Activated naive CD8-positive, alpha-beta T cell (primary cell): ENCODE data around the gene GPD2.

Source experiments
- H3K27ac Mint-ChIP-seq: one replicate; pipeline ENCODE4 v1.8.0; 2021; ENCODE audit warnings: mixed read lengths
- H3K27me3 Mint-ChIP-seq: one replicate; pipeline ENCODE4 v1.8.0; 2021; ENCODE audit warnings: mixed read lengths
- H3K36me3 Mint-ChIP-seq: one replicate; pipeline ENCODE4 v1.8.0; 2021; ENCODE audit warnings: mixed read lengths
- H3K4me1 Mint-ChIP-seq: one replicate; pipeline ENCODE4 v1.8.0; 2021; ENCODE audit warnings: low read depth, mixed read lengths
- H3K4me3 Mint-ChIP-seq: one replicate; pipeline ENCODE4 v1.8.0; 2021; ENCODE audit warnings: mild to moderate bottlenecking, mixed read lengths
- H3K9me3 Mint-ChIP-seq: one replicate; pipeline ENCODE4 v1.8.0; 2021; ENCODE audit warnings: low read depth, mixed read lengths

GPD2 gene

DNA sequence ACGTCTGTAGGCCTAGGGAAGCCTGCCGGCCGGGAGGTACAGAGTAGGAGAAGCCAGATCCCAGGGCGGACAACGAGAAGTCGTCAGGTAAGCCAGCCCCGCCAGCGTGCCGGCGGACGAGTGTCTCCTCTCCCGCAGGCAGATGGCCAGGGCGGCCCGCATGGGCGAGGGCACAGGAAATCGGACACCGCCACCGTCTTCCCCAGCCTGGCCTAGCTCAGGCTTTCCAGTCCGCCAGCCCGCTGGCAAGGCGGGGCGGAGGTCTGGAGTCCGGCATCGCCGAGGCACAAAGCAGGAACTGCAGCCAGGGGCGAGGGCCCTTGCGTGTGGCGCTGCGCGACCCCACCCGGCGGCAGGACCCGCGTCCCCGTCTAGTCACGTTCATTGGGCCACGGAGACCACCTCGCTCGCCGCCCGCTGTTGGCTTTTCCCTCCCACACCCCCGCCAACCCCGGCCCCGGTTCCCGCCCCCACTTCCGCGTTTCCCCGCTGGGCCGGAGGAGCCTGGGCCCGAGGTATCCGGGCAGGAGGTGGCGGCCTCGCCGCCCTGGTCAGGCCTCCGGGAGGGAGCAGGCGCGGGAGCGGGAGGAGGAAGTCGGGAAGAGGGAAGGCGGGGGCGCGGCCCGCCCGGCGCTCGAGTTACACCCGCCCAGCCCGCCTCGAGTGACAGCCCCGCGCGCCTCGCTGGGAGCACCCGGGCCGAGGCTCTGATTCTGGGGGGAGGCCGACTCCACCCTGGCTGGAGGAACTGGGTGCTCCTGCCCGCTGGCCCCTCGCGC, at the start of gene GPD2:
Gene GPD2 (plus strand): TSS at position 662 of the 779 bp plus-strand sequence. CDS start 39,727 bp downstream, outside the sequence.
- peak within 1 kb of the TSS; percentile 98 for H3K4me3 Mint-ChIP-seq
- peak within 1 kb of the TSS; percentile 97 for H3K27ac Mint-ChIP-seq
- peaks cover 39% of the 10 kb centered on the region for H3K4me1 Mint-ChIP-seq
- H3K36me3 Mint-ChIP-seq: peaks cover 2% of the 10 kb centered on the region
- H3K27me3 Mint-ChIP-seq: no peaks in the 10 kb centered on the region
- H3K9me3 Mint-ChIP-seq: no peaks in the 10 kb centered on the region

DNA sequence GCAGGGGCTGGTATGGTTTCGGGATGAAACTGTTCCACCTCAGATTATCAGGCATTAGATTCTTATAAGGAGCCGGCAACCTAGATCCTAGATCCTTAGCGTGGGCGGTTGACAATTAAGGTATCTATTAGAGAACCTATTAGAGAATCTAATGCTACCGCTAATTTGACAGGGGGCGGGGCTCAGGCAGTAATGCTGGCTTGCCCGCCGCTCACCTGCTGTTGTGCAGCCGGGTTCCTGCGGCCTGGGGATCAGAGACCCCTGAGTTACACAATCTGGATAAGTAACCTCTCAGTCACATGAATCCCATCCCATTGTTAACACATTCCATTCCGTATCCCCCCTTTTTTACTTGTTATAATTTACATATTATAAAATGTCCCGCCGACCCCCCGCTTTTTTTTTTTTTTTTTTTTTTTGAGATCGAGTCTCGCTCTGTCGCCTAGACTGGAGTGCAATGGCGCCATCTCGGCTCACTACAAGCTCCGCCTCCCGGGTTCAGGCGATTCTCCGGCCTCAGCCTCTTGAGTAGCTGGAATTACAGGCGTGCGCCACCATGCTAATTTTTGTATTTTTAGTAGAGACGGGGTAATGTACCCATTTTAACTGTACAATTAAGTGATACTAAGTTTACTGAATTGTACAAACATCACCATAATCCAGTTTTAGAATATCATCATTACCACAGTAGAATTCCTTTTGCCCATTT, 42.0 kb upstream of the GPD2 start:
- Mint-ChIP-seq H3K27ac (no peak overlapping the region), H3K4me1 (peaks cover 13% of the 10 kb centered on the region), H3K36me3 (peaks cover 2% of the 10 kb centered on the region), H3K4me3 (no peak overlapping the region), H3K27me3 (no peaks in the 10 kb centered on the region), H3K9me3 (no peaks in the 10 kb centered on the region)

DNA sequence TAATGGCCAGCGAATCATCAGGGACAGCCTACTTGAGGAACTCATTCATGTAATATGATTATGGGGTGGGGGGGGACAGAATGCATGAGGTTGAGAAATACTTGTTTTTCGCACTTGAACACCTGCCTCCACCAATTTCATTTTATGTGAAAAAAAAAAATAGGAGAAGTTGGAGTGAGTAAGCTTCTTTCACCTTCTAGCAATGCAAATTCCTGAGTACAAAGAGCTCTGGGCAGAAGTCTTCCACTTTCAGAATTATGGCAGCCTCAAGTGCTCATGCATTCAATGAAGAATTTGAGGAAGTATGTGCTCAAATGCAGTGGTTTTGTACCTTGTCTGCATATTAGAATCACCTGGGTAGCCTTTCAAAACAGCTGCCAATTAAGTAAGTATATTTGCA, 40.1 kb upstream of the GPD2 start:
- no peak overlapping the region for H3K4me3 Mint-ChIP-seq
- no peaks in the 10 kb centered on the region for H3K9me3 Mint-ChIP-seq
- H3K36me3 Mint-ChIP-seq: no peaks in the 10 kb centered on the region
- peaks cover 23% of the 10 kb centered on the region for H3K4me1 Mint-ChIP-seq
- no peaks in the 10 kb centered on the region for H3K27me3 Mint-ChIP-seq
- no peak overlapping the region for H3K27ac Mint-ChIP-seq

DNA sequence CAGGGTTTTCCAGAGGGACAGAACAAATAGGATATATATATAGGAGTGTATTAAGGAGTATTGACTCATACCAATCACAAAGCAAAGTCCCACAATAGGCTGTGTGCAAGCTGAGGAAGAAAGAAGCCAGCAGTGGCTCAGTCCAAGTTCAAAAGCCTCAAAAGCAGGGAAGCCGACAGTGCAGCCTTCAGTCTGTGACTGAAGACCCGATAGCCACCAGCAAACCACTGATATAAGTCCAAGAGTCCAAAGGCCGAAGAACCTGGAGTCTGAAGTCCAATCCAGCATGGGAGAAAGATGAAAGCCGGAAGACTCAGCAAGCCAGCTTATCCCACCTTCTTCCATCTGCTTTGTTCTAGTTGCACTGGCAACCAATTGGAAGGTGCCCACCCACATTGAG, 39.0 kb upstream of the GPD2 start:
- Mint-ChIP-seq H3K4me1 (peaks cover 24% of the 10 kb centered on the region), H3K36me3 (no peaks in the 10 kb centered on the region), H3K9me3 (no peaks in the 10 kb centered on the region), H3K27ac (no peak overlapping the region), H3K4me3 (no peak overlapping the region), H3K27me3 (no peaks in the 10 kb centered on the region)

DNA sequence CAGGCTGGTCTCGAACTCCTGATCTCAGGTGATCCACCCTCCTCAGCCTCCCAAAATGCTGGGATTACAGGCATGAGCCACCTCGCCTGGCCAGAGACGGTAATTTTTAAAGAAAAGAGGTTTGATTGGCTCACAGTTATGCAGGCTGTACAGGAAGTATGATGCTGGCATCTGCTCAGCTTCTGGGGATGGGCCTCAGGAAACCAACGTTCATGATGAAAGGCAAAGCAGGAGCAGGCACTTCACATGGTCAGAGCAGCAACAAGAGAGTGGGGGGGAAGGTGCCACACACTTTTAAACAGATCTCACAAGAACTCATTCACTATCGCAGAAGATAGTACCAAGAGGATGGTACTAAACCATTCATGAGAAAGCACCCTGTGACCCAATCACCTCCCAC, 38.0 kb upstream of the GPD2 start:
- H3K27me3 Mint-ChIP-seq: no peaks in the 10 kb centered on the region
- H3K4me3 Mint-ChIP-seq: no peak overlapping the region
- H3K36me3 Mint-ChIP-seq: no peaks in the 10 kb centered on the region
- peaks cover 24% of the 10 kb centered on the region for H3K4me1 Mint-ChIP-seq
- no peaks in the 10 kb centered on the region for H3K9me3 Mint-ChIP-seq
- no peak overlapping the region for H3K27ac Mint-ChIP-seq

DNA sequence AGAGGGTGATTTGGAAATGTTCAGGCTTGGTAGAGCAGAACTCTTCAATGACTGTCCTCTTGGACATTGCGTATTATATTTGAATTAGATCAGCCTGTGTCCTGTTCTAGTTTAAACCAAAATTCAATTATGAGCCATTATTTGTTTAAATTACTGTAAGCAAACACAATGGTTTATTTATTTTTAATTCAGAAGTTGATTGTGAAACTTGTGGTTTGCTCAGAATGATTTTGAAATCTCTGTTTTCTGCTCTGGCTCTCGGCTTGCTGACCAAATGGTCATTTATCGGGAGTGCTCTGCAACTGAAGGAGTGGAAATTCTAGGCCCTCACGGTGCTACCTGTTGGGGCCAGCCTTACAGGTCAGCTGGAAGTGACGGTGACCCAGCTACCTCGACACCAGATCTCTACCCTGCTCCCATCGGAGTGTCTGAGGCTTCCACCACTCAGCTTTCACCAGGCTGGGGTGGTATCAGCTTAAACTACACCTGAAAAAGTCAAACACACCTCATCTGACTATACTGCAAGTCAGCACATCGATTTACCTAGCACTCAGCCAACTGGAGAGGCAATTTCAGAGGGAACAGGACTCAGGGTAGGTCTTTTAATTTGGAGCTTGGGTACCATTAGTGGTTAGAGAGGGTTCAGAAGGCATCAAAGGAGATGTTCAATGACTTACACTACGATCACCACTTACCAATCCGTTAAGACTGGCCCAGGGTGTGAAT, 36.8 kb upstream of the GPD2 start:
- H3K4me3 Mint-ChIP-seq: peak overlapping the region; percentile 92

DNA sequence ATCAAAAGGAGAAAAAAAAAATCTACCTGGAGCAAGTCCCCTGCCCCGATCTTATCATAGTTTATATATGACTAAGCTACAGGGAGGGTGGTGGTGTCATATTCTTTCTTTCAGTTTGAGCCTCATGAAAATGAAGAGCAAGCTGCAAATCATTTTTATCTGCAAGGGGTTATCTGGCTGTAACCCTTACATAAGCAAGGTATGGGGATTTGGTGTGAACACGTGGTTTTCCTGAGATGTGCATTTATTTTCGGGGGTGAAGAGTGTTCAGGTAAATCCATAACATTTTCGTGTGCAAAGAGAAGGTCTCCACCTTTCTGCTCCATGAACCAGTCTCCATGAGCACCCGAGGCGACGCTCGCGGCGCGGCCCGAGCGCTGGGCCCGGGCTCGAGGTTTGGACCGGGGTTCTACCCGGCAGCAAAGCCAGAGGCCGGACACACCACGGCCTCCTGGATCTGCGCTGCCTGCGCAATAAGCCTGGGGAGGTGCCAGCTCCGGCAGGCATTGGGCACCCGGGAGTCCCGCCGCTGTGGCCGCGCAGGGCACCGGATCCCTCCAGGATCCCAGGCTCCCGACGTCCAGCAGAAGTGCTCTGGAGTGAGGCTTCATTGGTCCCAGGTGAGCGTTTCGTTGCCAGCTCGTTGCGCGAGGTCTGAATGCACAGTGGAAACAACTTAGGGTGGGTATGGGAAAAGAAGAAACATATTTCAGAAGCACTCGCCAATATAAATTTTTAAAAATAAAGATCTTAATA, 36.1 kb upstream of the GPD2 start:
- peak overlapping the region; percentile 92 for H3K4me3 Mint-ChIP-seq
- H3K4me1 Mint-ChIP-seq: peaks cover 24% of the 10 kb centered on the region

More for the DNA sequence above, 36.8 kb upstream of the GPD2 start:
- Mint-ChIP-seq H3K36me3 (no peaks in the 10 kb centered on the region), H3K27ac (peak overlapping the region; percentile 94), H3K4me1 (peaks cover 24% of the 10 kb centered on the region), H3K27me3 (no peaks in the 10 kb centered on the region), H3K9me3 (no peaks in the 10 kb centered on the region)

DNA sequence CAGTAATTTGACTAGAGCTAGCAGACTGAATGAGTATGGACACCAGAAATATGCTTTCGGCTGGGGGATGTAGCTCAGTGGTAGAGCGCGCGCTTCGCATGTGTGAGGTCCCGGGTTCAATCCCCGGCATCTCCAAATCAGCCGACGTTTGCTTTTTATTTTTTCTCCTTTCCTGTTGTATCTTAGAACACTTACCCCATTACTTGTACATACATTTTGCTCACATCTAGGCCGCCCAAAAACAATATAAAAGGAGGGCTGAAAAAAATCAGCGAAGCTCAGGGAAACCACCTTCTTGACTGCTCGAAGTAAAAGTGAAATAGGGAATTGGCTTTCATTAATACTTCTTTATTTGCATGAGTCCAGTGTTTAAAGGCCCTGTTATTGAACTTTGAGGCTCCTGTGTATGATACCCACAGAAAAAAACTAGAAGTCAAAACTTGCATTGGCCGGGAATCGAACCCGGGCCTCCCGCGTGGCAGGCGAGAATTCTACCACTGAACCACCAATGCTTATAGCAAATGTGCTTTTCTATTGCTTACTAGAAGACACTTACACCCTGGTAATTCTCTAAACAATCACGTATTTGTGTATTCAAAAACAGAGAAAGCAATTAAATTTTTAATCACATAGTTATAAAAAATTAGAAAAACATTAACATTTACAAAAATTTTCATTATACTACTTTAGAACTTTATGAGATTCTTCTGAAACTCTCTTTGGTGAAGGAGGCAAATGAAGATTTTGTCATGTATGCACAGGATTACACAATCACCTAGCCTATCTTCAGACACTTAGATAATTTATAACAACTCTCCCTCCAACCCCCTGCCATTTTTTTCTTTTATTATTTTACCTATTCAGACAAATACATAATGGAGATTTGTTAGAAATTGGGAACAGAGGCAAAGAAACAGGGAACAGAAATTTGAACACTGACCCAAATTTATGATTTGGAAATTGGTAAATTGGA, 35.2 kb upstream of the GPD2 start:
- peak overlapping the region; percentile 94 for H3K27ac Mint-ChIP-seq
- peaks cover 24% of the 10 kb centered on the region for H3K4me1 Mint-ChIP-seq
- peak overlapping the region; percentile 92 for H3K4me3 Mint-ChIP-seq
- no peaks in the 10 kb centered on the region for H3K27me3 Mint-ChIP-seq
- H3K36me3 Mint-ChIP-seq: no peaks in the 10 kb centered on the region
- no peaks in the 10 kb centered on the region for H3K9me3 Mint-ChIP-seq

More for the DNA sequence above, 36.1 kb upstream of the GPD2 start:
- peak overlapping the region; percentile 94 for H3K27ac Mint-ChIP-seq
- H3K36me3 Mint-ChIP-seq: no peaks in the 10 kb centered on the region
- no peaks in the 10 kb centered on the region for H3K27me3 Mint-ChIP-seq
- no peaks in the 10 kb centered on the region for H3K9me3 Mint-ChIP-seq

DNA sequence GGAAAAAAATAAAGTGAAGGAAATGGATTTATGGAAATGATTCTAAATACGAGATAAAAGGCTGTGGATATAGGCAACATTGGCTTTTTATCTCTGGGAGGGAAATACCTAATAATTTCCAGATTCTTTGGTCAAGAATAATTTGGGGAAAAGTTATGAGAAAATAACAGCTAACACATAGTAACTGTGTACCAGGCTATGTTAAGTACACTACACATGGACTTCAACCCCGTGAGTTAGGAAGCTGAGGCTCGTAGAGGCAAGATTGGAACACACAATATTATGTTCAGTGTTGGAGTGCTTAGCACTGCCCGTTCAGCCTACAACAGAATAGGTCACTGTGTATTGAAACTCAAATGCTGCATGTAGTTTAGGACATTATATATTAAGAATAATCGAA, 34.3 kb upstream of the GPD2 start:
- H3K27ac Mint-ChIP-seq: no peak overlapping the region
- peaks cover 24% of the 10 kb centered on the region for H3K4me1 Mint-ChIP-seq
- H3K27me3 Mint-ChIP-seq: no peaks in the 10 kb centered on the region
- H3K4me3 Mint-ChIP-seq: no peak overlapping the region
- H3K9me3 Mint-ChIP-seq: no peaks in the 10 kb centered on the region
- H3K36me3 Mint-ChIP-seq: no peaks in the 10 kb centered on the region

DNA sequence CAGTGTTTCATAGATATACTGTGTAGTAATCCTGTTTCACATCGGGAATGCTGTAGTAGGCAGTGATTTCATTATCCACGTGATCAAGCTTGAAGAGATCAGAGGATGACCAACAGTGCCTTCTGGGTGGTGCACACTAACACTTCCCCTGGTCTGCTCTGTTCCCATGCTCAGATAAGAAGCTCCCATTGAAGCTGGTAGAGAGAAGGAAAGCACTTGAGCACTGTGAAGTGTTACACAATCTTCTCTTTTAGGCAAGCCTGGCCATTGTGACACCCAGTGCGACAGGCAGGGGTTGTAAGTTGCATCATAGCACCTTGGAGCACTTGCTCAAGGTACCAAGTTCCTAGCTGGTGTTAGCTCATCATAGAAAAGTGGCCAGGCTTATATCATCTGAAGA, 30.6 kb upstream of the GPD2 start:
- Mint-ChIP-seq H3K4me3 (no peak overlapping the region), H3K4me1 (peaks cover 3% of the 10 kb centered on the region), H3K27me3 (peaks cover 5% of the 10 kb centered on the region), H3K27ac (no peak overlapping the region), H3K36me3 (no peaks in the 10 kb centered on the region), H3K9me3 (no peaks in the 10 kb centered on the region)

DNA sequence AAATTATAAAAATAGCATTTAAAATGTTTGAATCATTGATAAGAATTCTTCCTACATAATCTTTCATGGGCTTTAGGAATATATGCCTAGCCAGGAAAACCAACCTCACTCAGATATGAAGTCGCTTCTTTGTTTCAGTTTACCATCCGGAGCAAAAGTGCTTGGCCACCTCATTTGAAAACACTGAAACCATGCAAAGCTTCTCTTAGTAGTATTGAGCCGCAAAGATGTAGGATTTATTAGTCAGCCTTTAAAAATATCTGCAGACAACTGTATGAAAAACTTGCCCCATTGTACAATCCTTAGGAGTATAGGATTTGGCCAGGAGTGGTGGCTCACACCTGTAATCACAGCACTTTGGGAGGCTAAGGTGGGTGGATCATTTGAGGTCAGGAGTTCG, 24.3 kb upstream of the GPD2 start:
- H3K36me3 Mint-ChIP-seq: no peaks in the 10 kb centered on the region
- H3K9me3 Mint-ChIP-seq: no peaks in the 10 kb centered on the region
- peaks cover 11% of the 10 kb centered on the region for H3K27me3 Mint-ChIP-seq
- H3K4me1 Mint-ChIP-seq: no peaks in the 10 kb centered on the region
- H3K27ac Mint-ChIP-seq: no peak overlapping the region
- H3K4me3 Mint-ChIP-seq: no peak overlapping the region

DNA sequence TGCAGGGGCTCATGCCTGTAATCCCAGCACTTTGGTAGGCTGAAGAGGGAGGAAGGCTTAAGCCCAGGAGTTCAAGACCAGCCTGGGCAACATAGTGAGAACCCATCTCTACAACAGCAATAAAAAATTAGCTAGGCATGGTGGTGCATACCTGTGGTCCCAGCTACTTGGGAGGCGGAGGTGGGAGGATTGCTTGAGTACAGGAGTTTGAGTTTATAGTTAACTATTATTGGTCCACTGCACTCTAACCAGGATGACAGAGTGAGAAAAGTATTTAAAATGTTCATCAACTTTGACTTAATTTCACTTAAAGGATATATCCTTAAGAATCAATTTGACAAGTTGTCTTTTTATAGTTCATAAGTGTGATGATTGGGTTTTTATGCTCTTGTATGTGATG, 14.3 kb upstream of the GPD2 start:
- H3K4me1 Mint-ChIP-seq: no peaks in the 10 kb centered on the region
- no peak overlapping the region for H3K4me3 Mint-ChIP-seq
- H3K9me3 Mint-ChIP-seq: no peaks in the 10 kb centered on the region
- H3K36me3 Mint-ChIP-seq: no peaks in the 10 kb centered on the region
- no peak overlapping the region for H3K27ac Mint-ChIP-seq
- H3K27me3 Mint-ChIP-seq: peaks cover 5% of the 10 kb centered on the region

DNA sequence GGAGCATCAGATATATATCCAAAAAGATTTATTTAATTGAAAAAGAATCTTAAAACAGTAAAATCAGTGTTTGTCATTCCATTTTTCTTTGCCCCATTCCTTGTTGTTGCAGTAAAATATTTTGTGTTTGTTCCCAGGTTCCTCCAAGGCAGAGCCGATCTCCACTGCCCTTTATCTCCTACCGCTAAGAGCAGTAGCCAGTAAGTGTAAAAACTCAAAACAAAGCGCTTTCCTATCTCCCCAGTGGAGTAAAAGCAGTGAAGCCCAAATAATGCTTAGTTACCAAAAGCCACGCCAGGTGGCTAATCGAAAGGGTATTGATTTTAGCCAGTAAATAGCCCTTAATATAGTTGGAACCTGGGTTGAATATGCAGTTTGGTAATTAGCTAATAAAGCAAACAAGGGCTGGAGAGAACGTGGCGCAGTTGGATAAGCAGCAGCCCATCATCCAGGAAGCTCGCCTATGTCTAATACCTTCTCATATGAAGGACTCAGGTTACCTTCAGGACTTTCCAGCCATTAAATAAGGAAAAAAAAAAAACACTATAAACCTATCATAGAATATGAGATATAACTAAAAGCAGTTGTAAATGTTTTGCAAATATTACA, 12.4 kb upstream of the GPD2 start:
- Mint-ChIP-seq H3K36me3 (no peaks in the 10 kb centered on the region), H3K27ac (no peak overlapping the region), H3K4me3 (no peak overlapping the region), H3K4me1 (no peaks in the 10 kb centered on the region), H3K9me3 (no peaks in the 10 kb centered on the region), H3K27me3 (peaks cover 5% of the 10 kb centered on the region)
